ENCODE data around the gene AKNA.

The AKNA gene

GRCh38 chr9:114408645-114409044, 20.9 kb upstream of the AKNA start:
- POLR2A ChIA-PET, result interaction anchor here (0.8 kb wide), 1 partner anchor 179 kb away, joined by 3 read pairs; no protein-coding TSS in a partner anchor
- DNase-seq (ENCODE audit: low read depth, low spot score), result no peak
- CTCF ChIA-PET, result interaction anchor here (0.6 to 11.3 kb wide), 13 partner anchors 9 to 607 kb away, joined by 3 to 238 read pairs (median 4); partner anchors contain the start of genes TEX53 and WHRN
- TF ChIP-seq CTCF (IDR thresholded peaks at IDR 0.05; ENCODE audit: insufficient read depth, low read length, missing control alignments), result no peak
- no peak overlapping the region for H3K4me3 ChIP-seq (ENCODE audit: low read depth, low read length)

- no peak for TF ChIP-seq CTCF (IDR thresholded peaks at IDR 0.05; ENCODE audit: insufficient read depth, low read length, missing control alignments)
- DNase-seq (ENCODE audit: low read depth, low spot score), result no peak
- ChIA-PET CTCF (interaction anchor here (0.8 to 11.3 kb wide), 8 partner anchors 9 to 606 kb away, joined by 3 to 238 read pairs (median 52); partner anchors contain the start of genes ATP6V1G1 and TEX53), POLR2A (interaction anchor here (0.8 kb wide), 1 partner anchor 180 kb away, joined by 3 read pairs; no protein-coding TSS in a partner anchor)
- no peak overlapping the region for H3K4me3 ChIP-seq (ENCODE audit: low read depth, low read length)
Observed at GRCh38 chr9:114407889-114408288, 20.1 kb upstream of the AKNA start.

- ChIA-PET POLR2A (no interaction called here), CTCF (interaction anchor here (0.7 to 11.3 kb wide), 44 partner anchors 9 to 607 kb away, joined by 3 to 238 read pairs (median 6); partner anchors contain the start of genes AKNA, TEX48 and TEX53)
Observed at GRCh38 chr9:114406441-114406840, 18.7 kb upstream of the AKNA start.

GRCh38 chr9:114405294-114406034, 17.7 kb upstream of the AKNA start:
- no peak overlapping the region for H3K4me3 ChIP-seq (ENCODE audit: low read depth, low read length)
- peak; percentile 82 for TF ChIP-seq CTCF (IDR thresholded peaks at IDR 0.05; ENCODE audit: insufficient read depth, low read length, missing control alignments)
- DNase-seq (ENCODE audit: low read depth, low spot score), result no peak
- ChIA-PET POLR2A (interaction anchor here (0.7 kb wide), 2 partner anchors 19 to 248 kb away, joined by 3 read pairs; no protein-coding TSS in a partner anchor), CTCF (interaction anchor here (0.6 to 11.3 kb wide), 67 partner anchors 8 to 613 kb away, joined by 3 to 238 read pairs (median 5); partner anchors contain the start of genes AKNA, TEX48 and TEX53)

More at GRCh38 chr9:114406441-114406840, 18.7 kb upstream of the AKNA start:
- DNase-seq (ENCODE audit: low read depth, low spot score), result no peak
- H3K4me3 ChIP-seq (ENCODE audit: low read depth, low read length), result no peak overlapping the region
- no peak for TF ChIP-seq CTCF (IDR thresholded peaks at IDR 0.05; ENCODE audit: insufficient read depth, low read length, missing control alignments)

- TF ChIP-seq CTCF (IDR thresholded peaks at IDR 0.05; ENCODE audit: insufficient read depth, low read length, missing control alignments), result no peak
- CTCF ChIA-PET, result interaction anchor here (0.7 to 11.3 kb wide), 16 partner anchors 9 to 614 kb away, joined by 3 to 238 read pairs (median 13); partner anchors contain the start of gene TEX53
- no peak overlapping the region for H3K4me3 ChIP-seq (ENCODE audit: low read depth, low read length)
- POLR2A ChIA-PET, result no interaction called here
- no peak for DNase-seq (ENCODE audit: low read depth, low spot score)
Observed at GRCh38 chr9:114404531-114404930, 16.7 kb upstream of the AKNA start.

- ChIA-PET POLR2A (no interaction called here), CTCF (interaction anchor here (1.0 to 11.3 kb wide), 12 partner anchors 8 to 610 kb away, joined by 3 to 238 read pairs (median 6); no protein-coding TSS in a partner anchor)
- no peak for DNase-seq (ENCODE audit: low read depth, low spot score)
- H3K4me3 ChIP-seq (ENCODE audit: low read depth, low read length), result no peak overlapping the region
- TF ChIP-seq CTCF (IDR thresholded peaks at IDR 0.05; ENCODE audit: insufficient read depth, low read length, missing control alignments), result no peak
Observed at GRCh38 chr9:114403153-114403756, 15.5 kb upstream of the AKNA start.

All from AG04449 (cell line).